MCF 10A (cell line): Measurements from ENCODE around the gene SLC5A10. TPM values are rescaled to one million over a fixed set of nuclear protein-coding genes. Genes with fewer than 3 reads are reported as not detected.

Experiments
- BruUV-seq: library from RNA; stranded (reverse); fragments of 400-500 nt; replicated peaks from 2 replicates; lab custom pipeline; 2021; lab: Mats Ljungman, UMichigan
- CTCF ChIA-PET: fragments of 300-600 bp; sonication (Branson Sonifier 250); formaldehyde crosslinking; extraction: SDS; loops from one replicate; lab custom pipeline; 2021; ENCODE audit warnings: antibody characterized with exemption, inconsistent platforms; lab: Yijun Ruan, JAX
- POLR2A ChIA-PET: fragments of 300-600, 350-650 bp; sonication (Branson Sonifier 250); formaldehyde crosslinking; extraction: SDS; loops from one replicate; lab custom pipeline; 2020; ENCODE audit warnings: antibody characterized with exemption, inconsistent platforms; lab: Yijun Ruan, JAX
- DNase-seq: peaks from one replicate; pipeline ENCODE4 v3.0.0-alpha.2; 2018; ENCODE audit not compliant: unreplicated experiment
- H3K27ac Mint-ChIP-seq: one replicate; pipeline ENCODE4 v1.8.0; 2022; ENCODE audit warnings: mild to moderate bottlenecking, low read depth, mixed read lengths; ENCODE audit not compliant: unreplicated experiment
- H3K27me3 Mint-ChIP-seq: one replicate; pipeline ENCODE4 v1.8.0; 2022; ENCODE audit warnings: mixed read lengths; ENCODE audit not compliant: insufficient read depth, unreplicated experiment
- H3K36me3 Mint-ChIP-seq: one replicate; pipeline ENCODE4 v1.8.0; 2022; ENCODE audit warnings: mild to moderate bottlenecking, moderate library complexity, mixed read lengths; ENCODE audit not compliant: insufficient read depth, unreplicated experiment
- H3K4me1 Mint-ChIP-seq: one replicate; pipeline ENCODE4 v1.8.0; 2022; ENCODE audit warnings: mixed read lengths; ENCODE audit not compliant: insufficient read depth, unreplicated experiment
- H3K4me3 Mint-ChIP-seq: one replicate; pipeline ENCODE4 v1.8.0; 2022; ENCODE audit warnings: mild to moderate bottlenecking, moderate library complexity, mixed read lengths; ENCODE audit not compliant: unreplicated experiment
- H3K9me3 Mint-ChIP-seq: one replicate; pipeline ENCODE4 v1.8.0; 2022; ENCODE audit warnings: mixed read lengths; ENCODE audit not compliant: unreplicated experiment
- CTCF ChIP-seq: fragments of 200-600 bp; IDR thresholded peaks from one replicate; pipeline ENCODE4 v1.8.0; 2022; ENCODE audit warnings: antibody characterized with exemption, mild to moderate bottlenecking; ENCODE audit not compliant: unreplicated experiment
- intact Hi-C: fragments of 100-400 bp; cut with micrococcal nuclease; formaldehyde crosslinking; loops from 2 replicates; pipeline ENCODE4 v1.14.1; 2022
- total RNA-seq: library from RNA; stranded (reverse); gene quantifications from 2 replicates; pipeline ENCODE4 v1.2.3, GENCODE V29; 2022

SLC5A10 gene
- total RNA-seq, 1 experiment from 2014 or later: 0.16 TPM

GRCh38 chr17:19013806-19014627, 62.1 kb downstream of the SLC5A10 start:
- POLR2A ChIA-PET: interaction anchor here (1.5 kb wide), 1 partner anchor 10 kb away, joined by 4 read pairs; the partner anchor contains the start of gene FAM83G
- Mint-ChIP-seq H3K9me3 (no peaks in the 10 kb centered on the region), H3K27ac (no peak overlapping the region), H3K4me3 (no peak overlapping the region), H3K36me3 (peaks cover 7% of the 10 kb centered on the region), H3K4me1 (peaks cover 29% of the 10 kb centered on the region), H3K27me3 (no peaks in the 10 kb centered on the region)
- intact Hi-C loops: no loop called here
- CTCF ChIA-PET: interaction anchor here (0.5 kb wide), 1 partner anchor 112 kb away, joined by 3 read pairs; no protein-coding TSS in a partner anchor
- no peak for DNase-seq
- no peak for TF ChIP-seq CTCF
- no TSS peak for BruUV-seq

GRCh38 chr17:19014628-19015215, 62.8 kb downstream of the SLC5A10 start:
- H3K4me1 Mint-ChIP-seq: peaks cover 28% of the 10 kb centered on the region
- H3K4me3 Mint-ChIP-seq: no peak overlapping the region
- no peaks in the 10 kb centered on the region for H3K9me3 Mint-ChIP-seq
- H3K27ac Mint-ChIP-seq: no peak overlapping the region
- TF ChIP-seq CTCF: no peak
- no TSS peak for BruUV-seq
- POLR2A ChIA-PET: interaction anchor here (1.5 kb wide), 1 partner anchor 10 kb away, joined by 4 read pairs; the partner anchor contains the start of gene FAM83G
- intact Hi-C loops: no loop called here
- H3K36me3 Mint-ChIP-seq: peaks cover 7% of the 10 kb centered on the region
- H3K27me3 Mint-ChIP-seq: no peaks in the 10 kb centered on the region
- no peak for DNase-seq
- CTCF ChIA-PET: interaction anchor here (0.5 to 2.3 kb wide), 2 partner anchors 54 to 113 kb away, joined by 3 to 13 read pairs; no protein-coding TSS in a partner anchor

- peaks cover under 1% of the 10 kb centered on the region for H3K36me3 Mint-ChIP-seq
- no peak for DNase-seq
- CTCF ChIA-PET: interaction anchor here (2.3 kb wide), 1 partner anchor 54 kb away, joined by 13 read pairs; no protein-coding TSS in a partner anchor
- no peaks in the 10 kb centered on the region for H3K27me3 Mint-ChIP-seq
- peaks cover 24% of the 10 kb centered on the region for H3K4me1 Mint-ChIP-seq
- POLR2A ChIA-PET: interaction anchor here (1.5 kb wide), 1 partner anchor 11 kb away, joined by 4 read pairs; the partner anchor contains the start of gene FAM83G
- BruUV-seq: no TSS peak
- H3K27ac Mint-ChIP-seq: no peak overlapping the region
- H3K9me3 Mint-ChIP-seq: no peaks in the 10 kb centered on the region
- intact Hi-C loops: no loop called here
- H3K4me3 Mint-ChIP-seq: no peak overlapping the region
- no peak for TF ChIP-seq CTCF
These were observed 63.5 kb downstream of the SLC5A10 start for GRCh38 chr17:19015428-19015827.

- H3K36me3 Mint-ChIP-seq: no peaks in the 10 kb centered on the region
- no peaks in the 10 kb centered on the region for H3K27me3 Mint-ChIP-seq
- no peak overlapping the region for H3K4me3 Mint-ChIP-seq
- ChIA-PET POLR2A (interaction anchor here (0.6 to 1.6 kb wide), 2 partner anchors 12 to 200 kb away, joined by 3 to 9 read pairs; partner anchors contain the start of gene FAM83G), CTCF (interaction anchor here (2.3 kb wide), 1 partner anchor 55 kb away, joined by 13 read pairs; no protein-coding TSS in a partner anchor)
- H3K4me1 Mint-ChIP-seq: peaks cover 18% of the 10 kb centered on the region
- intact Hi-C loops: no loop called here
- DNase-seq: no peak
- no peak for TF ChIP-seq CTCF
- H3K27ac Mint-ChIP-seq: no peak overlapping the region
- no TSS peak for BruUV-seq
- H3K9me3 Mint-ChIP-seq: no peaks in the 10 kb centered on the region
These were observed 64.3 kb downstream of the SLC5A10 start for GRCh38 chr17:19016297-19016696.
